Stomach (tissue), 4 donors: ENCODE data around the gene NR1I3.

Experiments
- EP300 ChIP-seq: sonication (generic); formaldehyde crosslinking; IDR thresholded peaks from one replicate; pipeline ENCODE4 v1.6.1; 2017; ENCODE audit warnings: antibody characterized with exemption
- POLR2A ChIP-seq, 4 donors: fragments of 450-650 bp; IDR thresholded peaks; one replicate each; pipeline ENCODE4 v1.6.1; 2016; ENCODE audit warnings: antibody characterized with exemption in 4 of 4, control low read depth in 2 of 4, mild to moderate bottlenecking in 1 of 4, moderate library complexity in 1 of 4
- POLR2AphosphoS5 ChIP-seq, 3 donors: sonication (generic); formaldehyde crosslinking; IDR thresholded peaks; one replicate each; pipeline ENCODE4 v1.6.1; 2016; ENCODE audit warnings: antibody characterized with exemption in 3 of 3
- TF ChIP-seq, protein P1 (sequence below), 7 experiments: fragments of 450-650 bp in 4 of 7; fragments of 200-600 bp in 3 of 7; sonication (generic) in 3 of 7; IDR thresholded peaks; one replicate each; pipeline ENCODE4 v1.5.1; 2016 to 2019; ENCODE audit warnings: antibody characterized with exemption in 7 of 7, control low read depth in 2 of 7, mild to moderate bottlenecking in 1 of 7

DNA sequence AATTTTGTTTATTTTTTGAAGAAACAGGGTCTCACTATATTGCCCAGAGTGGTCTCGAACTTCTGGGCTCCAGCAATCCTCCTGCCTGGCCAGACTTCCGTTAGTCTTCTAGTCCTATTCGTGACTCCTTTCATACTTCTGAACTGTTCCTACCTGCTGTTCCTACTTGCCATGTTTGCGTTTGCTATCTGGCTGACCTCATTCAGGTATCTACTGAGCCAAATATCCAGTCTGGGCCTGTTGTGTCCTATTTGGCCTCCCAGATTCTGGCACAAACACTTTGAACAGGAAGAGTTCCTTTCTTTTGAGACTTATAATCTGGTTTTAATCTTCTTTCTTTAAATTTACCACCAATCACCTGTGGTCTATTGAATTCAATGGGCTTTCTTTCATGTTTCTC is 6.9 kb upstream of the NR1I3 start:
- TF ChIP-seq, protein P1, sequence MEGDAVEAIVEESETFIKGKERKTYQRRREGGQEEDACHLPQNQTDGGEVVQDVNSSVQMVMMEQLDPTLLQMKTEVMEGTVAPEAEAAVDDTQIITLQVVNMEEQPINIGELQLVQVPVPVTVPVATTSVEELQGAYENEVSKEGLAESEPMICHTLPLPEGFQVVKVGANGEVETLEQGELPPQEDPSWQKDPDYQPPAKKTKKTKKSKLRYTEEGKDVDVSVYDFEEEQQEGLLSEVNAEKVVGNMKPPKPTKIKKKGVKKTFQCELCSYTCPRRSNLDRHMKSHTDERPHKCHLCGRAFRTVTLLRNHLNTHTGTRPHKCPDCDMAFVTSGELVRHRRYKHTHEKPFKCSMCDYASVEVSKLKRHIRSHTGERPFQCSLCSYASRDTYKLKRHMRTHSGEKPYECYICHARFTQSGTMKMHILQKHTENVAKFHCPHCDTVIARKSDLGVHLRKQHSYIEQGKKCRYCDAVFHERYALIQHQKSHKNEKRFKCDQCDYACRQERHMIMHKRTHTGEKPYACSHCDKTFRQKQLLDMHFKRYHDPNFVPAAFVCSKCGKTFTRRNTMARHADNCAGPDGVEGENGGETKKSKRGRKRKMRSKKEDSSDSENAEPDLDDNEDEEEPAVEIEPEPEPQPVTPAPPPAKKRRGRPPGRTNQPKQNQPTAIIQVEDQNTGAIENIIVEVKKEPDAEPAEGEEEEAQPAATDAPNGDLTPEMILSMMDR (IDR thresholded peaks at IDR 0.05) = no peak
- TF ChIP-seq POLR2A (IDR thresholded peaks at IDR 0.05) = no peak
- TF ChIP-seq POLR2AphosphoS5 (IDR thresholded peaks at IDR 0.05) = peak in 1 of 3 donors; percentile 70
- no peak for TF ChIP-seq EP300
